ENCODE data around the gene CABP2.

- TF ChIP-seq ZSCAN5A (tag by site-specific recombination; IDR thresholded peaks at IDR 0.05), result no peak
- TF ChIP-seq, protein P1, sequence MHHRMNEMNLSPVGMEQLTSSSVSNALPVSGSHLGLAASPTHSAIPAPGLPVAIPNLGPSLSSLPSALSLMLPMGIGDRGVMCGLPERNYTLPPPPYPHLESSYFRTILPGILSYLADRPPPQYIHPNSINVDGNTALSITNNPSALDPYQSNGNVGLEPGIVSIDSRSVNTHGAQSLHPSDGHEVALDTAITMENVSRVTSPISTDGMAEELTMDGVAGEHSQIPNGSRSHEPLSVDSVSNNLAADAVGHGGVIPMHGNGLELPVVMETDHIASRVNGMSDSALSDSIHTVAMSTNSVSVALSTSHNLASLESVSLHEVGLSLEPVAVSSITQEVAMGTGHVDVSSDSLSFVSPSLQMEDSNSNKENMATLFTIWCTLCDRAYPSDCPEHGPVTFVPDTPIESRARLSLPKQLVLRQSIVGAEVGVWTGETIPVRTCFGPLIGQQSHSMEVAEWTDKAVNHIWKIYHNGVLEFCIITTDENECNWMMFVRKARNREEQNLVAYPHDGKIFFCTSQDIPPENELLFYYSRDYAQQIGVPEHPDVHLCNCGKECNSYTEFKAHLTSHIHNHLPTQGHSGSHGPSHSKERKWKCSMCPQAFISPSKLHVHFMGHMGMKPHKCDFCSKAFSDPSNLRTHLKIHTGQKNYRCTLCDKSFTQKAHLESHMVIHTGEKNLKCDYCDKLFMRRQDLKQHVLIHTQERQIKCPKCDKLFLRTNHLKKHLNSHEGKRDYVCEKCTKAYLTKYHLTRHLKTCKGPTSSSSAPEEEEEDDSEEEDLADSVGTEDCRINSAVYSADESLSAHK (tag by site-specific recombination; IDR thresholded peaks at IDR 0.05), result no peak
- TF ChIP-seq ZNF23 (tag by site-specific recombination; IDR thresholded peaks at IDR 0.05; ENCODE audit: borderline replicate concordance), result no peak
- no peak for TF ChIP-seq CTCF (tag by site-specific recombination; IDR thresholded peaks at IDR 0.05)
- TF ChIP-seq ZNF274 (IDR thresholded peaks at IDR 0.05; ENCODE audit: low read length), result no peak
- no peak for TF ChIP-seq ZNF274 (tag by site-specific recombination; IDR thresholded peaks at IDR 0.05; ENCODE audit: borderline replicate concordance)
- TF ChIP-seq ZNF704 (tag by site-specific recombination; IDR thresholded peaks at IDR 0.05), result no peak
- TF ChIP-seq, protein P2, sequence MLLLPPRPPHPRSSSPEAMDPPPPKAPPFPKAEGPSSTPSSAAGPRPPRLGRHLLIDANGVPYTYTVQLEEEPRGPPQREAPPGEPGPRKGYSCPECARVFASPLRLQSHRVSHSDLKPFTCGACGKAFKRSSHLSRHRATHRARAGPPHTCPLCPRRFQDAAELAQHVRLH (tag by site-specific recombination; IDR thresholded peaks at IDR 0.05), result no peak
- no peak for TF ChIP-seq ZNF37A (tag by site-specific recombination; IDR thresholded peaks at IDR 0.05)
- no peak for TF ChIP-seq ZNF549 (tag by site-specific recombination; IDR thresholded peaks at IDR 0.05)
- TF ChIP-seq REST (tag by site-specific recombination; IDR thresholded peaks at IDR 0.05), result no peak
- TF ChIP-seq, protein P3, sequence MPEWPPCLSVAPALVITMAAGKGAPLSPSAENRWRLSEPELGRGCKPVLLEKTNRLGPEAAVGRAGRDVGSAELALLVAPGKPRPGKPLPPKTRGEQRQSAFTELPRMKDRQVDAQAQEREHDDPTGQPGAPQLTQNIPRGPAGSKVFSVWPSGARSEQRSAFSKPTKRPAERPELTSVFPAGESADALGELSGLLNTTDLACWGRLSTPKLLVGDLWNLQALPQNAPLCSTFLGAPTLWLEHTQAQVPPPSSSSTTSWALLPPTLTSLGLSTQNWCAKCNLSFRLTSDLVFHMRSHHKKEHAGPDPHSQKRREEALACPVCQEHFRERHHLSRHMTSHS (tag by site-specific recombination; IDR thresholded peaks at IDR 0.05), result no peak
- no peak for TF ChIP-seq ZNF24 (tag by site-specific recombination; IDR thresholded peaks at IDR 0.05)
- no peak for TF ChIP-seq TSHZ1 (tag by site-specific recombination; IDR thresholded peaks at IDR 0.05; ENCODE audit: borderline replicate concordance)
Measured at GRCh38 chr11:67492801-67493547, 30.3 kb downstream of the CABP2 start.

All from HEK293 (cell line).